ENCODE data around the gene QSER1.
"Not testable (repeated sequence)": the region's sequence is repeated elsewhere in the genome, so short reads cannot be mapped to it uniquely, and the experiment has no call there.

Gene QSER1

GRCh38 chr11:33006010-33006409 is 113.4 kb downstream of the QSER1 start:
- no peak for DNase-seq

GRCh38 chr11:33013755-33014154 is 121.1 kb downstream of the QSER1 start:
- DNase-seq: no peak

GRCh38 chr11:33015621-33016551 is 123.3 kb downstream of the QSER1 start, which contains the start of gene DEPDC7:
Gene DEPDC7 (plus strand): TSS chr11:33015878. CDS start chr11:33015956, 78 bp downstream.
- peak; percentile 95 for DNase-seq

GRCh38 chr11:33016654-33017053 is 124.0 kb downstream of the QSER1 start:
- no peak for DNase-seq

- peak; percentile 47 for DNase-seq
Observed at GRCh38 chr11:33017478-33017877, 124.9 kb downstream of the QSER1 start.

- no peak for DNase-seq
Observed at GRCh38 chr11:33017965-33018364, 125.4 kb downstream of the QSER1 start.

- no peak for DNase-seq
Observed at GRCh38 chr11:33018840-33019239, 126.2 kb downstream of the QSER1 start.

- peak; percentile 24 for DNase-seq
Observed at GRCh38 chr11:33021501-33021900, 128.9 kb downstream of the QSER1 start.

- DNase-seq: peak; percentile 24
Observed at GRCh38 chr11:33021937-33022336, 129.3 kb downstream of the QSER1 start.

GRCh38 chr11:33025339-33025722 is 132.7 kb downstream of the QSER1 start:
- no peak for DNase-seq

- DNase-seq: no peak
Observed at GRCh38 chr11:33027233-33027632, 134.6 kb downstream of the QSER1 start.

- DNase-seq: no peak
Observed at GRCh38 chr11:33027846-33028536, 135.4 kb downstream of the QSER1 start.

- DNase-seq: no peak
Observed at GRCh38 chr11:33028537-33028914, 135.9 kb downstream of the QSER1 start.

GRCh38 chr11:33029218-33029617 is 136.6 kb downstream of the QSER1 start:
- not testable (repeated sequence) for DNase-seq

Data from NCI-H82 (cell line).